HG02588 (cell line): ENCODE data around the gene MS4A6E.
A peak's percentile ranks its signal among the peaks of the same experiment; 100 is the strongest.
"Not testable (repeated sequence)": the region's sequence is repeated elsewhere in the genome, so short reads cannot be mapped to it uniquely, and the experiment has no call there.

Source experiments
- ATAC-seq: cut with Tn5 transposase; IDR thresholded peaks from one replicate; pipeline ENCODE4 v1.9.1; 2021; ENCODE audit warnings: mild to moderate bottlenecking, moderate library complexity; ENCODE audit not compliant: unreplicated experiment

Gene MS4A6E, protein sequence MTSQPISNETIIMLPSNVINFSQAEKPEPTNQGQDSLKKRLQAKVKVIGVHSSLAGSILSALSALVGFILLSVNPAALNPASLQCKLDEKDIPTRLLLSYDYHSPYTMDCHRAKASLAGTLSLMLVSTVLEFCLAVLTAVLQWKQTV

DNA sequence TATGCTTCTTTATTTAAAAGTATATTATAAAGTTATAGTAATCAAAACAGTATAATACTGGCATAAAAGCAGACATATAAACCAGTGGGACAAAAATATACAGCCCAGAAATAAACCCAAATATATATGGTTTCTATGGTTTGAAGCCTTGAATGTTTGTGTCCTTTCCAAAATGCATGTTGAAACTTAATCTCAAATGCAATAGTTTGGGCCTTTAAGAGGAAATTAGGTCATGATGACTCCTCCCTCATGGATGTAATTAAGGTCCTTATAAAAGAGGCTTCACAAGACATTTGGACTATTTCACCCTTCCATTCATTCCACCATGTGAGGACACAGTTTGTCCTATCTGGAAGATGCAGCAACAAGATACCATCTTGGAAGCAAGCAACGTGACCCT lies at the start of gene MS4A6E:
Gene MS4A6E (plus strand): TSS at position 301 of the 400 bp plus-strand sequence. CDS start 7,641 bp downstream, outside the sequence.
- ATAC-seq = no peak

- no peak for ATAC-seq
Observed at GRCh38 chr11:60280412-60280811, 46.6 kb upstream of the MS4A6E start, which contains the start of gene MS4A4A. Gene MS4A4A (plus strand): TSS chr11:60280666. CDS start chr11:60280676, 10 bp downstream.

DNA sequence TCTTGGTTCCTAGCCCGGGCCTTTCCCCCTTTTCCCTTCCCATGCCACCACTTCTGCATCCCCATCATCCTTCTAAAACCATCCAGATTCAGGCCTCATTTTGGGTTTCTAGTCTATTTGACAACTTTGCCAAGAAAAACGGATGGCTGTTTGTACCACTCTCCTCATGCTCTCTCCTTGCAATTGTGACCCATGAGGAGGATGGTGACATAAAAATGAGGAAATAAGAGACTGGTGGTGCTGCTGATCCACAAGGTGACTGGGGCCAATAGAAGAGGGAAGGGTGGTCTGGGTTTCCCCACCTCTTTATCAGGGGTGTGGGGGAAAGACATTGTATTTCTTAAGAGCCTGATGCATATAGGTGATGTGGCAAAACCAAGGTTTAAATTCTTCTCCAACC lies 45.6 kb upstream of the MS4A6E start:
- ATAC-seq = no peak

- no peak for ATAC-seq
Observed at GRCh38 chr11:60282286-60282685, 44.8 kb upstream of the MS4A6E start.

- not testable (repeated sequence) for ATAC-seq
Observed at GRCh38 chr11:60285411-60286126, 41.5 kb upstream of the MS4A6E start.

GRCh38 chr11:60288531-60288930 lies 38.5 kb upstream of the MS4A6E start:
- no peak for ATAC-seq

DNA sequence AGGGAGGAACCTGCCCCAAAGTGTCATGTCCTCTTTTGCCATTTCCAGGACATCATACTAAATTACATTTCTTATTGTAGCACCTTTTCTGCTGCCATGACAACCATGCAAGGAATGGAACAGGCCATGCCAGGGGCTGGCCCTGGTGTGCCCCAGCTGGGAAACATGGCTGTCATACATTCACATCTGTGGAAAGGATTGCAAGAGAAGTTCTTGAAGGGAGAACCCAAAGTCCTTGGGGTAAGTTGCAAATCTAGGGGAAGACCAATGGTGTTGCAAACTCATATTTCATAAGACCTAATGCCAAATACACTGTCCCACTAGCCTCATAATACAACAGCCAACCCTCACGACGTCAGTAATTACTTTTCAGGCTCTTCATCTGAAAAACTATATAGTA lies 34.9 kb upstream of the MS4A6E start:
- no peak for ATAC-seq

- no peak for ATAC-seq
Observed at GRCh38 chr11:60301178-60301577, 25.9 kb upstream of the MS4A6E start.

DNA sequence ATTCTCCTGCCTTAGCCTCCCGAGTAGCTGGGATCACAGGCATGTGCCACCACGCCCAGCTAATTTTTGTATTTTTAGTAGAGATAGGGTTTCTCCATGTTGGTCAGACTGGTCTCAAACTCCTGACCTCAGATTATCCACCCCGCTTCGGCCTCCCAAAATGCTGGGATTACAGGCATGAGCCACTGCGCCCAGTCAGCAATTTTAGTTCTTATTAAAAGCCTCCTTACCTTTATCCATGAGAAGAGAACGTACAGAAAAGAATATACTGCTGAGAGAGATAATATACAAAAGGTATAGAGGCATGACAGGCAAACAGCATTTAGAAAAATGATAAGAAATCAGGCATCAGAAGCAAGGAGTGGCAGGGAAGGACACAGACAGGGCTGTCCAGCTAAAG lies 25.2 kb upstream of the MS4A6E start:
- not testable (repeated sequence) for ATAC-seq

DNA sequence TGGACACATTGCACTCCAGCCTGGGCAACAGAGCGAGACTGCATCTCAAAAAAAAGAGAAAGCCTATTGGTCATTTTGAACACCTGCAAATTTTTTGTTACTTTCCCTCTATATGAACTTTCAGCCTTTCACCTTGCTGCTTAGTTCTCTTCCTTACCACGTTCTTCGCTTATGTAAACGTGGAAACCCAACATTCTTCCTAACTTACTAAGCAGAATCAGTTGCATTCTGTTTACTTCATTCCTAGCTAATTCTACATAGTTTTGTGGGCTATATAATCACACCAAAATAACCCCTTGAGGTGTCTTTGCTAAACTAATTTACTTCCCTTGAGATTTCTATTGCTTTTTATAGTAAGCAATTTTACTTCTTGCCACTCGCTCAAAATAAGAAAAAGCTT lies 23.4 kb upstream of the MS4A6E start:
- ATAC-seq = no peak

- ATAC-seq = no peak
Observed at GRCh38 chr11:60305906-60306619, 21.0 kb upstream of the MS4A6E start.

GRCh38 chr11:60307507-60308195 lies 19.4 kb upstream of the MS4A6E start:
- no peak for ATAC-seq

DNA sequence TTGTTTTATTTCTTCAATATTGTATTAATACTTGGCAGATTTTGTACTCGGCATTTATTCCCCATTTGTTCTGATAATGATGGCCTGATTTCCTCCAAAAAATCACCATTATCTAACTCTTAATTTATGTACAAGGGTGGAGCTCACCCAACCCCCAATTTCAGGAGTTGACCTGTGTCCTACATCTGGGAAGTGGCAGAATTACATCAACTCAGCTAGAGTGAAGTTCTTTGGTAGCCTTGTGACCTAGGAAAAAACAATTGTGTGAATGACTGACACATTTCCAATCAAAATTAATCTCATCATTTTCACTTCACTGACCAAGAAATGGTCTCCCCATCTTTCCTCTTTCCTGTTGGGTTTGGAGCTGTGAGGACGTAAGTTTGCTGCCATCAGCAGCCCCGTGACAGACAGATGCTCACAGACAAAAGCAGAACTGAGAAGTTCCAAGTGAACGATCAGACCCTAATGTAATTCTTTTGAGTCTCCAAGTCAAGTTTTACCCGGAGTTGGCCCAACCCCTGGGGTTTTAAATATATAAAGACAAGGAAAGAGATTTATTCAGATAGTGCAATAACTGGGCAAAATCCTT lies 16.6 kb upstream of the MS4A6E start:
- peak; percentile 46 for ATAC-seq

- ATAC-seq = no peak
Observed at GRCh38 chr11:60314635-60315321, 12.3 kb upstream of the MS4A6E start.

DNA sequence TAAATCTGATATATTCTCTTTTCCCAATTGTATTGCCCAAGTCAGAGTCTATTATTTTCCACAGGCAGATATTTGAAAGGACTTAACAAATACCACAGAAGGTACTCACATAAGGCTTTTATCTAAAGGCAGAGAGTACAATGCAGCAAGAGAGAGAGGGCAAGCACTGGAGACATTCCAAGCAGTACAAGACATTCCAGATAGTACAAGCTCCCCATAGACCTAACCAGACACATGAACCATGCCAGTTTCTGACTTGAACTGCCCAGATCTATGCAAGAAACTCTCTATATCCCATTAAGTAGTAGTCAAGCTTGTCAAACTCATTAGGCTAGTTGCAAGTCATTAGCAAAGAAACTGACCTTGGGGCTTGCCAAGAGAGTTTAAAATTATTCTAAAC lies 11.2 kb upstream of the MS4A6E start:
- no peak for ATAC-seq

DNA sequence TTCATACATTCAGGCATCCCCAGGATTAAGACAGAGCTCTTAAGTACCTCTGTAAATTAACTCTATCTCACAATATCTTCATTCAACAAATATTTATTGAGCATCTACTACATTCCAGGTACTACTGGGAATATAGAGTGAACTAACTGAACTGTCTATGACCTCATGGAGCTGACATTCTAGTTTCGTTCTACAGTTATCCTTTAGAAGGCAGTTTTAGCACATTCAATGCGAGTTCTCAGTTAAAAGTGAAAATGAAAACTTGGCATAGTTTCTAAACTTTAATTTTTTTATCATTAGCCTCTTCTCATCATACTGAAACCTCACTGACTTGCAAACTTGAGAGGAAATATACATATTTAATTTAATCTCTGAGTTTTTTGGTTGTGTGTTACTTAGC lies 10.7 kb upstream of the MS4A6E start:
- ATAC-seq = no peak

DNA sequence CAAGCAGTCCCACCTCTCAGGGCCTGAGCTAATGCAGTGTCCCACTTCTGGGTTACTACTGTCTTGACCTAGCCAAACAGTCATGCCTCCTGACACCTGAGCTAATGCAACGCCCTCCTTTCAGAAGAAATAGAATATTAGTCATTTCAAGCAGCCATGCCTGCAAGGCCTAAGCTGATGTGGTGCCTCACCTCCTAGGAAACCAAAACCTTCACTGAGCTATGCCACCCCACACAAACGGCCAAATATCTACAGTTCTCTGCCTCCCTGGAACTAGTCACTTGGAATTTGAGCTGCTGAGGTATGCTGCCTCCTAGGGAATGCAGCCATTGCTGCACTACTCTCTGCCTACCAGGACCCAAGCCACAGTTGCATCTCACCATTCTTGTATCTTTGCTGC lies 8.3 kb upstream of the MS4A6E start:
- ATAC-seq = no peak

- ATAC-seq = no peak
Observed at GRCh38 chr11:60321051-60321450, 6.0 kb upstream of the MS4A6E start.

GRCh38 chr11:60328460-60328859 lies 1.4 kb downstream of the MS4A6E start:
- ATAC-seq = no peak

GRCh38 chr11:60332846-60333245 lies 5.8 kb downstream of the MS4A6E start:
- no peak for ATAC-seq
